OCI-LY3 (cell line): ENCODE results near the gene FAF2.

Experiments
- H2AFZ ChIP-seq: fragments of 200-600, 300-600 bp; shearing (Covaris generic); 2 replicates; pipeline ENCODE4 v1.6.0; 2014; ENCODE audit warnings: antibody characterized with exemption, low read depth, low read length
- H3K27ac ChIP-seq: fragments of 200-600, 300-600 bp; sonication (generic); 2 replicates; pipeline ENCODE4 v1.5.1; 2014; ENCODE audit warnings: mild to moderate bottlenecking, low read length, moderate library complexity, mixed read lengths
- H3K27me3 ChIP-seq: fragments of 200-600, 300-600 bp; sonication (generic); 2 replicates; pipeline ENCODE4 v1.6.1; 2014; ENCODE audit warnings: low read depth, low read length, mixed read lengths
- H3K36me3 ChIP-seq: fragments of 200-600, 300-600 bp; sonication (generic); replicated peaks from 2 replicates; pipeline ENCODE3; 2014; ENCODE audit warnings: low read depth, low read length, mixed read lengths
- H3K4me1 ChIP-seq: fragments of 300-600, 200-600 bp; sonication (generic); 2 replicates; pipeline ENCODE4 v1.6.1; 2014; ENCODE audit warnings: low read length, mixed read lengths
- H3K4me2 ChIP-seq: fragments of 200-600, 300-600 bp; sonication (generic); 2 replicates; pipeline ENCODE4 v1.6.1; 2014; ENCODE audit warnings: low read length, mixed read lengths
- H3K4me3 ChIP-seq: fragments of 300-600, 200-600 bp; sonication (generic); 2 replicates; pipeline ENCODE4 v1.5.1; 2014; ENCODE audit warnings: antibody characterized with exemption, mild to moderate bottlenecking, low read length, moderate library complexity
- H3K79me2 ChIP-seq: fragments of 300-600, 200-600 bp; shearing (Covaris generic); 2 replicates; pipeline ENCODE4 v1.6.1; 2014; ENCODE audit warnings: mild to moderate bottlenecking, low read length, mixed read lengths
- H3K9ac ChIP-seq: fragments of 300-600, 200-600 bp; shearing (Covaris generic); 2 replicates; pipeline ENCODE4 v1.6.0; 2014; ENCODE audit warnings: mild to moderate bottlenecking, low read length, moderate library complexity
- H3K9me3 ChIP-seq: fragments of 200-600, 300-600 bp; shearing (Covaris generic); 2 replicates; pipeline ENCODE4 v1.6.1; 2014; ENCODE audit warnings: low read length, mixed read lengths; ENCODE audit not compliant: insufficient read depth
- H4K20me1 ChIP-seq: fragments of 200-600, 300-600 bp; sonication (generic); 2 replicates; pipeline ENCODE4 v1.6.1; 2016; ENCODE audit warnings: low read length, mixed read lengths; ENCODE audit not compliant: insufficient read depth
- EZH2phosphoT487 ChIP-seq: fragments of 200-600 bp; shearing (Covaris generic); IDR thresholded peaks from 2 replicates; pipeline ENCODE4 v1.6.1; 2018; ENCODE audit warnings: antibody characterized with exemption, mixed run types, low read depth
- TF ChIP-seq, protein P1 (sequence below): fragments of 200-600, 300-600 bp; sonication (generic); IDR thresholded peaks from 2 replicates; pipeline ENCODE4 v1.5.1; 2014; ENCODE audit warnings: antibody characterized with exemption, low read length, low read depth

FAF2 gene

DNA sequence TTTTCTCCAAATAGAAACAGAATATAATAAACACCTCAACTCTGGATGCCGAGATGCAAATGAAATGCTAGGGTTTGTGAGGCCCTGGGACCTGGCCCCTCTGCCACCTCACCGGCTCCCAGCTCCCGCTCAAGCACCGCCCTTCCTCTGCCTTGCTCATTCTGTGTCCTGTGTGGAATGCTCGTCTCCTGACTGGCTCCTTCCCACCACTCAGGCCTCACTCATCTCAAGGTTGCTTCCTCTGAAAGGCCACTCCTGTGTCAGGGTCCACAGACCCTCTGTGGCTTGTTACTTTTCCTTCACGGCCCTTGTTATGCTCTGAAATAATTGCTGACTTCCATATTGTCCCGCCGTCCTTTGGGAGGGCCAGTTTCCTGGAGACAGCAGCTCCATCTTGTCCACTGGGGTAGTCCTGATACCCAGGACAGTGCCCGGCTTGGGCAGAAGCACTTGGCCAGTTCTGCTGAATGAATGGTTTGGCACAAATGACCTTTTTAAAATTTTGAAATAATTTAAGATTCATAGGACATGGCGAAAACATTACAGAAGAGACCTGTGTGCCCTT lies 73.6 kb downstream of the FAF2 start:
- Histone ChIP-seq H2AFZ (no peak overlapping the region), H3K9ac (no peak overlapping the region), H3K9me3 (no peaks in the 10 kb centered on the region), H3K27me3 (no peaks in the 10 kb centered on the region), H3K4me3 (no peak overlapping the region), H3K79me2 (no peaks in the 10 kb centered on the region), H3K36me3 (no peaks in the 10 kb centered on the region), H3K4me2 (no peak overlapping the region), H3K4me1 (no peaks in the 10 kb centered on the region), H3K27ac (no peak overlapping the region), H4K20me1 (no peaks in the 10 kb centered on the region)
- TF ChIP-seq, protein P1, sequence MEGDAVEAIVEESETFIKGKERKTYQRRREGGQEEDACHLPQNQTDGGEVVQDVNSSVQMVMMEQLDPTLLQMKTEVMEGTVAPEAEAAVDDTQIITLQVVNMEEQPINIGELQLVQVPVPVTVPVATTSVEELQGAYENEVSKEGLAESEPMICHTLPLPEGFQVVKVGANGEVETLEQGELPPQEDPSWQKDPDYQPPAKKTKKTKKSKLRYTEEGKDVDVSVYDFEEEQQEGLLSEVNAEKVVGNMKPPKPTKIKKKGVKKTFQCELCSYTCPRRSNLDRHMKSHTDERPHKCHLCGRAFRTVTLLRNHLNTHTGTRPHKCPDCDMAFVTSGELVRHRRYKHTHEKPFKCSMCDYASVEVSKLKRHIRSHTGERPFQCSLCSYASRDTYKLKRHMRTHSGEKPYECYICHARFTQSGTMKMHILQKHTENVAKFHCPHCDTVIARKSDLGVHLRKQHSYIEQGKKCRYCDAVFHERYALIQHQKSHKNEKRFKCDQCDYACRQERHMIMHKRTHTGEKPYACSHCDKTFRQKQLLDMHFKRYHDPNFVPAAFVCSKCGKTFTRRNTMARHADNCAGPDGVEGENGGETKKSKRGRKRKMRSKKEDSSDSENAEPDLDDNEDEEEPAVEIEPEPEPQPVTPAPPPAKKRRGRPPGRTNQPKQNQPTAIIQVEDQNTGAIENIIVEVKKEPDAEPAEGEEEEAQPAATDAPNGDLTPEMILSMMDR = no peak
- no peak for TF ChIP-seq EZH2phosphoT487

GRCh38 chr5:176524138-176524537 lies 76.0 kb downstream of the FAF2 start:
- Histone ChIP-seq H3K27me3 (no peaks in the 10 kb centered on the region), H3K9me3 (no peaks in the 10 kb centered on the region), H3K4me1 (no peaks in the 10 kb centered on the region), H3K79me2 (no peaks in the 10 kb centered on the region), H3K36me3 (peaks cover 11% of the 10 kb centered on the region), H2AFZ (no peak overlapping the region), H4K20me1 (no peaks in the 10 kb centered on the region), H3K4me2 (no peak overlapping the region), H3K4me3 (no peak overlapping the region), H3K9ac (no peak overlapping the region), H3K27ac (no peak overlapping the region)
- TF ChIP-seq, protein P1 = no peak
- no peak for TF ChIP-seq EZH2phosphoT487

GRCh38 chr5:176524987-176525386 lies 76.8 kb downstream of the FAF2 start:
- no peak overlapping the region for H3K4me3 ChIP-seq
- no peaks in the 10 kb centered on the region for H3K27me3 ChIP-seq
- H3K4me2 ChIP-seq = no peak overlapping the region
- H2AFZ ChIP-seq = no peak overlapping the region
- H3K9me3 ChIP-seq = no peaks in the 10 kb centered on the region
- no peaks in the 10 kb centered on the region for H4K20me1 ChIP-seq
- H3K36me3 ChIP-seq = peaks cover 16% of the 10 kb centered on the region
- H3K9ac ChIP-seq = no peak overlapping the region
- H3K27ac ChIP-seq = no peak overlapping the region
- H3K79me2 ChIP-seq = no peaks in the 10 kb centered on the region
- no peaks in the 10 kb centered on the region for H3K4me1 ChIP-seq
- TF ChIP-seq, protein P1 = no peak
- TF ChIP-seq EZH2phosphoT487 = no peak

GRCh38 chr5:176525677-176526076 lies 77.5 kb downstream of the FAF2 start:
- TF ChIP-seq EZH2phosphoT487 = no peak
- TF ChIP-seq, protein P1 = no peak

More at GRCh38 chr5:176525677-176526076, 77.5 kb downstream of the FAF2 start:
- H3K36me3 ChIP-seq = peaks cover 16% of the 10 kb centered on the region
- no peaks in the 10 kb centered on the region for H3K4me1 ChIP-seq
- H3K4me2 ChIP-seq = no peak overlapping the region
- no peaks in the 10 kb centered on the region for H3K79me2 ChIP-seq
- no peak overlapping the region for H2AFZ ChIP-seq
- no peaks in the 10 kb centered on the region for H4K20me1 ChIP-seq
- no peak overlapping the region for H3K4me3 ChIP-seq
- H3K9me3 ChIP-seq = no peaks in the 10 kb centered on the region
- no peaks in the 10 kb centered on the region for H3K27me3 ChIP-seq
- H3K27ac ChIP-seq = no peak overlapping the region
- no peak overlapping the region for H3K9ac ChIP-seq
